GM19328 (cell line): ENCODE results near the gene NCBP3.

Source experiments
- ATAC-seq: cut with Tn5 transposase; IDR thresholded peaks from one replicate; pipeline ENCODE4 v1.9.1; 2021; ENCODE audit warnings: mild to moderate bottlenecking, moderate library complexity; ENCODE audit not compliant: unreplicated experiment

Gene NCBP3

DNA sequence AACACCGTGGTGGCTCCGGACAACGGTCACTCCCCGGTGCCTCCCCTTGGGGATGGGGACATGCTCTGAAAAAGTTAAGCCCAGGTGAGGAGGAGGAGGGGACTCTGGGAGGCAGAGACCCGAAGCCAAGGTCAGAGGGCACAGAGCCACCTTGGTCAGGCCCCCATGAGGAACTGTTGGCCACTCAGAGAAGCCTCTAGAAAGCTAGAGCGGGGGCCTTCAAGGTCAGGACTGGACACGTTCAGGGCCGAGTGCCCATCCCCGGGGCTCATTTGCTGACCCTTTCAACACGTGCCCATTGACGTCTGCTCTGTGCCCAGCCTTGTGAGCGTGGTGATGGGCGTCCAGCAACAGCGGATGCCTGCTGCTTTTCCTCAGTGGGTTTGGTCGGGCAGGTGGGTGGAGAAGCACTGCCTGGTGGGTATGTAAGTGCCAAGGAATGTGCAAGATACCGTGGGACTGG, 84.1 kb downstream of the NCBP3 start:
- no peak for ATAC-seq

DNA sequence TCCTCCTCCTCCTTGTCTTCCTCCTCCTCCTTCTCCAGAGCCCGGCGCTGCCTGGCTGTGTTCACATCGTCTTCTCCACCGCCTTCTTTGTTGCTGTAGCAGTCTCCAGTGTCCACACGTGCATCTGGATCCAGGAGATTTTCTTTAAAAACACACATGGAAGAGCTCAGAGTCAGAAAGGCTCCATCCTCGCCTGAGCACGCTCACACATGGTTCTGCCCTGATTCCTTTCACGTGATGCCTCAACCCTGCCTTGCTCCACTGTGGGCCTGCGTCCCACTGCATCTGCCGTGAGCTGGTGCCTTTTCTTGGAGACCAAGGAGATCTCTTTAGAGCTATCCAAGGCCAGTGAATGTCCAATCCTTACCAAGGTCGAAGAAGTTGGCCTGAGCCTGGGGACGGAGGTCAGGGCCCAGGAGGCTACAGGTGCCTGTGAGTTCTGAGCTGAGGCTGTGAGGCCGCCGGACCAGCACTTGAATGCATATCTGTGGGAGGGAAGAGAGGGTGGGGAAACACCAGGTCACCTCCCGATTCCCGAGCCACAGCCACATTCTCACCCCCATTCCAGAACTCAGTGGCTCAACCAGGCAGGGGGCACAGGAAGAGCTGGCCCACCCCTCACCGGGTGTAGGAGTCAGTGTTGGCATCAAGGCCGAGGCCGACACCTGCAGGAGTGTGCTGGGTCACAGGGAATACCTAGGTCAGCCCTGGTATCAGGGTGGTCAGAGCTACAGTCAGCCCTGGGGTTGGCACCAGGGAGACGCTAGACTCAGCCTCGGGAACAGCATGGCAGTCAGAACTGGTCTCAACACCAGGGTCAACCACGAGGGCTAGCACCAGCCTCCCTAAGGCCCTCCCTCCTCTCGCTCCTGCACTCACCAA, 84.8 kb downstream of the NCBP3 start:
- ATAC-seq, result no peak

DNA sequence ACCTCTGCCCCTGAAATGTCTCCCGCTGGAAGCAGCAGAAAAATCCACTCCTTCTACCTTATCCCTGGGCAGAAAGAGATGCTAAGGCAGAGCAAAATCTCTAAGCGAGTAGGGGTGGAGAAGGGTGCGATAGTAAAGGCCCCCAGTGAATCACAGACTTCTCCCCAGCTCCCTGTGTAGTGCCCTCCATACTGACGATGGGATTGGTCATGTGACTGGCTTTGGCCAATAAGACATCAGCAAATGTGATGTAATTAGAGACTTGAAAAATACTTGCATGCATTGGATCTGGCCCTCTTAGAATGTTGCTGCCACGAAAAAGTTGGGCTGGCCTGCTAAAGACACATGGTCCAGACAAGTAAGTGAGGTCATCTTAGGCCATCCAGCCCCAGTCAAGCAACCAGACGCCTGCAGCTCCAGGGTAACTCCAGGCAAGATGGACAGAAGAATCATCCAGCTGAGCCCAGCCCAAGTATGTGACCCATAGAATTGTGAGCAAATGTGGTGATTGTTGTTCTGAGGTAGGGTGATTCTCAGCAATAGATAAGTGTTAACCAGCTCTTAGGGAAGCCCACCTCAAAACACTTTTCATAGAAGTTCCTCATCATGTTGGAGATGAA, 86.3 kb downstream of the NCBP3 start:
- no peak for ATAC-seq

DNA sequence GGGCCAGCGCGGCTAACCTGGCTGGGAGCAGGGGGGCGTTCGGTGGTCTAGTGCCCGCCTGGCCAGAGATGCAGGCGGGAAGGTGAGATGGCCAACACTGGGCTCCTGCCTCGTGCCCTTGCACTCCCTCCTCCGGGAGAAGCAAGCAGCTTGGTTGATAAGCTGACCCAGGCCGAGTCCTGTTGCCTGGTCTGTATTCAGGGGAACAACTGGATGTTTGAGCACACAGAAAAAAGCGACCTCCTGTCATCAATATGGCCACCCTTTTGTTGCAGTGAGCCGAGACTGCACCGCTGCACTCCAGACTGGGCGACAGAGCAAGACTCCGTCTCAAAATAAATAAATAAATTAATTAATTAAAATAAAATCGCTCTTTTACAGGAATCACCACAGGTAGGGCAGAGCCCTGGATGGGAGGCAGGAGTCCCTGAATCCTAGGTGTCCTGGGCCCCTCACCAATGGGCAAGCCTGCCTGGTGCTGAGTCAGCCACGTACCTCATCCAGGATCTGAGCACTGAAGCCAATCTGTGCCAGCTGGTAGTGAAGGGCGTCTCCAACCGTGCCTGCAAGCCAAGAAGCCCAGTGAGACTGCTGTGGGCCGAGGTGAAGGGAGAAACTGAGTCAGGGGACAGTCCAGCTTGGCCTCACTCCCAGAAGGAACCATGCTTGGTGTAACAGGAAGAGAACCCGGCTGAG, 90.6 kb downstream of the NCBP3 start:
- ATAC-seq, result no peak

DNA sequence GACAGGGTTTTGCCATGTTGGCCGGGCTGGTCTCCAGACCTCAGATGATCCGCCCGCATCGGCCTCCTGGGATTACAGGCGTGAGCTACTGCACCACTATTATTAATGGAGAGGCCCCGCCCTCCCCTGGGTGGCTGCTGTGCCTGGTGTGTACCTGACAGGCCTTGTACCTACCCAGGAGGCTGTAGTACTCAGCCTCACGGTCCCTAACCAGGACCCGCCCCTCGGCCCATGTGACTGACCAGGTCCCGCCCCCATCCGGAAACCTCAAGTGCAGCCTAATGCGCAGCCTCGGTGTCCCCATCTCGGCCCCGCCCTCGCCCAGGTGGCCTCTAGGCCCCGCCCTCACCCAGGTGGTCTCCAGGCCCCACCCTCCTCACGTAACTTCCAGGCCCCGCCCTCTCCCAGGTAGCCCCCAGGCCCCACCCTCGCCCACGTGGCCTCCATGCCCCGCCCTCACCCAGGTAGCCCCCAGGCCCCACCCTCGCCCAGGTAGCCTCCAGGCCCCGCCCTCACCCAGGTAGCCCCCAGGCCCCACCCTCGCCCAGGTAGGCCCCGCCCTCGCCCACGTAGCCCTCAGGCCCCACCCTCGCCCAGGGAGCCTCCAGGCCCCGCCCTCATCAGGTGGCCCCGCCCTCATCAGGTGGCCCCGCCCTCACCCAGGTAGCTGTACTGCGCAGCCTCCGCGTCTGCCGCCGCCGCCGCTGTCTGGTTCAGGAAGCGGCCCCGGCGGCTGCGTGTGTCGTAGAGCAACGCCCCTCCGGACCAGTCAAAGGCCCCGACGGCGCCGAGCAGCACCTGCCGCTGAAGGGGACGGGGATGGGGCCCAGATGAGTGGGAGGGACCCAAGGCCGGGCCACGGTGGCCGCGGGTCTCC, 91.3 kb downstream of the NCBP3 start:
- ATAC-seq, result no peak

DNA sequence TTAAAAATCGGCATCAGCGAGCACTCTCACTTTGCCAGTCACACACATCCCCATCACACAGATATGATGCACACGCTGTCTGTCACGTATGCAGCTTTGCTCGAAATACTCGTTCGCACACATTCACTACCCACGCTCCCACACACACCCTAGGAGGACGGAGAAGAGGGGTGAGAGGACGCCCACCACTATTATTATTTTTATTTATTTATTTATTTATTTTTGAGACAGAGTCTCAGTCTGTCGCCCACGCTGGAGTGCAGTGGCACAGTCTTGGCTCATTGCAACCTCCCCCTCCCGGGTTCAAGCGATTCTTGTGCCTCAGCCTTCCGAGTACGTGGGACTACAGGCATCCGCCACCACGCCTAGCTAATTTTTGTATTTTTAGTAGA, 92.0 kb downstream of the NCBP3 start:
- ATAC-seq, result no peak

DNA sequence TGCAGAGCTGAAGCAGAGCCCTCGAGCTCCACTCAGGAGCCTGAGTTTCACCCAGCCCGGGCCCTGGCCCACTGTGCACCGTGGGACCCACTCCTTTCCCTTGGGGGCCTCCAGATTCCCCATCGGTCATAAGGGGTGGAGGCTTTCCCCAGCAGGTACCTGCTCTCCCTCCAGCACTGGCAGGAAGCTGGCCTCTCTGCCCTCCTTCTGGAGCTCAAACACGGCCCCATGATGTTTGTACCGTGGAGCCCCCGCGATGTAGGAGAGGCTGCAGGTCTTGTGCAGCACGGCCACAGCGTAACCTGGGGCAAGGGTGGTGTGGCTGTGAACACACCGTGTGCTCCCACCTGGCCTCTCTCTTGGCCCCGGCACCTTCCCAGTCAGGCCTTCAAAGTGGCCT, 92.4 kb downstream of the NCBP3 start:
- no peak for ATAC-seq
